H1 (cell line): ENCODE results near the gene R3HDM2. TPM values are rescaled to one million over a fixed set of nuclear protein-coding genes. Genes with fewer than 3 reads are reported as not detected.

Experiments used
- CTCF ChIP-seq, 3 experiments: IDR thresholded peaks; 1 replicate in 2 of 3; 2 replicates in 1 of 3; pipeline versions ENCODE4 v1.5.1 to v1.6.1; 2011; ENCODE audit warnings: low read length in 3 of 3, mild to moderate bottlenecking in 3 of 3, inconsistent platforms in 2 of 3, low read depth in 1 of 3, moderate library complexity in 1 of 3; ENCODE audit not compliant: insufficient read depth in 1 of 3; ENCODE audit errors: control extremely low read depth in 1 of 3
- GTF2F1 ChIP-seq: IDR thresholded peaks from 2 replicates; pipeline ENCODE4 v1.6.1; 2012; ENCODE audit warnings: low read depth, low read length, improper control_type of control experiment, borderline replicate concordance
- JUN ChIP-seq: IDR thresholded peaks from 2 replicates; pipeline ENCODE4 v1.6.1; 2011; ENCODE audit warnings: low read depth, mild to moderate bottlenecking, improper control_type of control experiment, low read length
- SIRT6 ChIP-seq: IDR thresholded peaks from one replicate; pipeline ENCODE4 v1.7.1; 2012; ENCODE audit warnings: low read length, inconsistent platforms
- TBP ChIP-seq: IDR thresholded peaks from 2 replicates; pipeline ENCODE4 v1.6.1; 2011; ENCODE audit warnings: low read depth, low read length, improper control_type of control experiment
- TEAD4 ChIP-seq: IDR thresholded peaks from 2 replicates; pipeline ENCODE4 v1.6.1; 2012; ENCODE audit warnings: low read depth, low read length, inconsistent platforms, mixed read lengths
- YY1 ChIP-seq: IDR thresholded peaks from 2 replicates; pipeline ENCODE4 v1.6.1; 2011; ENCODE audit warnings: low read depth, mild to moderate bottlenecking, low read length
- polyA plus RNA-seq, 7 experiments: library from polyadenylated mRNA; depleted of rRNA in 3 of 7; stranded (reverse) in 5 of 7; unstranded in 2 of 7; fragments of >200 nt in 5 of 7; fragments of 200-250 nt in 2 of 7; gene quantifications; 1 replicate in 5 of 7; 2 replicates in 1 of 7; 4 replicates in 1 of 7; pipeline versions ENCODE4 v1.2.1 to v1.2.3, GENCODE V29; 2011 to 2013; ENCODE audit warnings: missing spikeins in 2 of 7, mixed read lengths in 2 of 7
- total RNA-seq: library from RNA; stranded (reverse); fragmentation: NEBNext Ultra II Directional; extraction: Animal tissue kit (Norgen Biotek cat#: 25700); gene quantifications from 2 replicates; pipeline ENCODE4 v1.2.1, GENCODE V29; 2021
- TF ChIP-seq, protein P1 (sequence below): IDR thresholded peaks from 2 replicates; pipeline ENCODE4 v1.6.1; 2012; ENCODE audit warnings: inconsistent platforms

The R3HDM2 gene
- total and polyA plus RNA-seq, 2 of the 8 experiments (the other 6 are each of a cell fraction or from before 2014, with no cell fraction given) = 25.6 to 27.0 TPM

GRCh38 chr12:57224278-57224972 is 206.4 kb downstream of the R3HDM2 start (continued):
- TF ChIP-seq JUN (no peak), SIRT6 (no peak), GTF2F1 (no peak), TBP (peak; percentile 72), CTCF (IDR thresholded peaks at IDR 0.05; ENCODE audit: control extremely low read depth in 1 of 3, insufficient read depth in 1 of 3, low read depth in 1 of 3, low read length in 3 of 3) (no peak), YY1 (no peak), TEAD4 (no peak)
- TF ChIP-seq, protein P1, sequence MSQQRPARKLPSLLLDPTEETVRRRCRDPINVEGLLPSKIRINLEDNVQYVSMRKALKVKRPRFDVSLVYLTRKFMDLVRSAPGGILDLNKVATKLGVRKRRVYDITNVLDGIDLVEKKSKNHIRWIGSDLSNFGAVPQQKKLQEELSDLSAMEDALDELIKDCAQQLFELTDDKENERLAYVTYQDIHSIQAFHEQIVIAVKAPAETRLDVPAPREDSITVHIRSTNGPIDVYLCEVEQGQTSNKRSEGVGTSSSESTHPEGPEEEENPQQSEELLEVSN = no peak
